Adrenal gland (tissue), 5 donors: ENCODE data around the gene JPH3.

Source experiments
- POLR2A ChIP-seq, 2 donors: fragments of 450-650 bp; IDR thresholded peaks; one replicate each; pipeline ENCODE4 v1.6.1; 2017; ENCODE audit warnings: antibody characterized with exemption in 2 of 2, mild to moderate bottlenecking in 2 of 2, moderate library complexity in 1 of 2
- TF ChIP-seq, protein P1 (sequence below), 6 experiments: fragments of 450-650 bp in 4 of 6; fragments of 200-600 bp in 2 of 6; sonication (generic) in 1 of 6; IDR thresholded peaks; 1 replicate in 5 of 6; 2 replicates in 1 of 6; pipeline versions ENCODE4 v1.5.1 to v1.8.0; 2016 to 2021; ENCODE audit warnings: antibody characterized with exemption in 6 of 6, mild to moderate bottlenecking in 2 of 6, moderate library complexity in 1 of 6
- donor health status: DM: no; HTN: no; CAD: no.

- TF ChIP-seq, protein P1, sequence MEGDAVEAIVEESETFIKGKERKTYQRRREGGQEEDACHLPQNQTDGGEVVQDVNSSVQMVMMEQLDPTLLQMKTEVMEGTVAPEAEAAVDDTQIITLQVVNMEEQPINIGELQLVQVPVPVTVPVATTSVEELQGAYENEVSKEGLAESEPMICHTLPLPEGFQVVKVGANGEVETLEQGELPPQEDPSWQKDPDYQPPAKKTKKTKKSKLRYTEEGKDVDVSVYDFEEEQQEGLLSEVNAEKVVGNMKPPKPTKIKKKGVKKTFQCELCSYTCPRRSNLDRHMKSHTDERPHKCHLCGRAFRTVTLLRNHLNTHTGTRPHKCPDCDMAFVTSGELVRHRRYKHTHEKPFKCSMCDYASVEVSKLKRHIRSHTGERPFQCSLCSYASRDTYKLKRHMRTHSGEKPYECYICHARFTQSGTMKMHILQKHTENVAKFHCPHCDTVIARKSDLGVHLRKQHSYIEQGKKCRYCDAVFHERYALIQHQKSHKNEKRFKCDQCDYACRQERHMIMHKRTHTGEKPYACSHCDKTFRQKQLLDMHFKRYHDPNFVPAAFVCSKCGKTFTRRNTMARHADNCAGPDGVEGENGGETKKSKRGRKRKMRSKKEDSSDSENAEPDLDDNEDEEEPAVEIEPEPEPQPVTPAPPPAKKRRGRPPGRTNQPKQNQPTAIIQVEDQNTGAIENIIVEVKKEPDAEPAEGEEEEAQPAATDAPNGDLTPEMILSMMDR (IDR thresholded peaks at IDR 0.05) = peak in 2 of 6 experiments; percentile 25 to 26
- no peak for TF ChIP-seq POLR2A (IDR thresholded peaks at IDR 0.05)
These were observed 100.1 kb downstream of the JPH3 start for GRCh38 chr16:87702325-87702811.
